NOMO-1 (cell line): ENCODE data around the gene TBC1D16.

ENCODE experiments used
- DNase-seq, 2 experiments: peaks; one replicate each; lab custom pipeline; 2025; ENCODE audit not compliant: unreplicated experiment in 2 of 2; lab: John Stamatoyannopoulos, UW

TBC1D16 gene, protein sequence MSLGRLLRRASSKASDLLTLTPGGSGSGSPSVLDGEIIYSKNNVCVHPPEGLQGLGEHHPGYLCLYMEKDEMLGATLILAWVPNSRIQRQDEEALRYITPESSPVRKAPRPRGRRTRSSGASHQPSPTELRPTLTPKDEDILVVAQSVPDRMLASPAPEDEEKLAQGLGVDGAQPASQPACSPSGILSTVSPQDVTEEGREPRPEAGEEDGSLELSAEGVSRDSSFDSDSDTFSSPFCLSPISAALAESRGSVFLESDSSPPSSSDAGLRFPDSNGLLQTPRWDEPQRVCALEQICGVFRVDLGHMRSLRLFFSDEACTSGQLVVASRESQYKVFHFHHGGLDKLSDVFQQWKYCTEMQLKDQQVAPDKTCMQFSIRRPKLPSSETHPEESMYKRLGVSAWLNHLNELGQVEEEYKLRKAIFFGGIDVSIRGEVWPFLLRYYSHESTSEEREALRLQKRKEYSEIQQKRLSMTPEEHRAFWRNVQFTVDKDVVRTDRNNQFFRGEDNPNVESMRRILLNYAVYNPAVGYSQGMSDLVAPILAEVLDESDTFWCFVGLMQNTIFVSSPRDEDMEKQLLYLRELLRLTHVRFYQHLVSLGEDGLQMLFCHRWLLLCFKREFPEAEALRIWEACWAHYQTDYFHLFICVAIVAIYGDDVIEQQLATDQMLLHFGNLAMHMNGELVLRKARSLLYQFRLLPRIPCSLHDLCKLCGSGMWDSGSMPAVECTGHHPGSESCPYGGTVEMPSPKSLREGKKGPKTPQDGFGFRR

DNA sequence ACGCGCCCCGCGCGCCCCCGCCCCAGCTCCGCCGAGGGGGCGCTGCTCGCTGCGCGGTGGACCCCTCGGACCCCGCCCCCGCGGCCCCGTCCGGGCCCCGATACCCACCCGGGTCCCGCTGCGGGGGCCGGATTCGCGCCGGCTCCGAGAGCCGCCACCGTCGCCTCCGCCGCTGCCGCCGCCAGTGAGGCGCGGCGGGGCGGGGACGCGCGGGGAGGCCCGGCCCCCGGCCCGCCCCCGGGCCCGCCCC lies at the start of gene TBC1D16:
Gene TBC1D16, minus strand, starts transcription at position 186 of the 250 bp plus-strand sequence. CDS start 22,325 bp downstream, outside the sequence.
- no peak for DNase-seq

DNA sequence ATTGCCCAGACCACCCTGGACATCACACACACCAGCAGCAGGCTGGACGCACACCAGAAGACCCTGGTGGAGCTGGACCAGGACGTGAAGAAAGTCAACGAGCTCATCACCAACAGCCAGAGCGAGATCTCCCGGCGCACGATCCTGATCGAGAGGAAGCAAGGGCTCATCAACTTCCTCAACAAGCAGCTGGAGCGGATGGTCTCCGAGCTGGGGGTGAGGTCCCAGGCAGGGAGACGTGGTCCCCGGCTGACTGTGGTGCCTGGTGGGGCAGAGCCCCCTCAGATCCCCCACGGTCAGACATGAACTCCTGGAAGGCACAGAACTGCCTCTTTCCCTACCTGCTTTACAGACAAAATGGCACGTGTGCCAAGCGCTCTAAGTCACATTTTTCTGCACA lies 49.1 kb upstream of the TBC1D16 start:
- DNase-seq, result no peak

DNA sequence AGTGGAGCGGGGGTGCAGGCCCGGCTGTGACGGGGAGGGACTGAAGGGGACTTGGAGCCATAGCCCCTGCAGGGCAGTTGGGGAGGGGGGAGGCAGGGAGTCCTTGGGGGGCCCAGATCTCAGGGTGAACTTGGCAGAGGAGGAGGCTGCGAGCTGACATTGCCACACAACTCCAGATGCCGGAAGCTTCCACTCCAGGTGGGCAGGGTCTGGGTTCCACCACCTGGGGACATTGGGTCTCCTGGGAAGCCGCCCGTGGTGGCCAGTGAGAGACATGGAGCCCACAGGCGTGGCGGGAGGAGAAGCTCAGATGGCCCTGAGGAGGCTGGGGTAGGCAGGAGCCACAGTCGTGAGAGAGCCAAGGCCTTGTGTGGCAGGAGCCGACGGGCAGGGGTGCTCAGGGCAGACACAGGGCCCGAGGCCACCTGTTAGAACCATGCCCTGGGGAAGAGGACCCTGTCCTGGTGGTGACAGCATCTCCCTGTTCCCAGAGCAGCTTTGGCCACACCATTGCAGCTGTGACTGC lies 47.5 kb upstream of the TBC1D16 start:
- DNase-seq, result no peak

DNA sequence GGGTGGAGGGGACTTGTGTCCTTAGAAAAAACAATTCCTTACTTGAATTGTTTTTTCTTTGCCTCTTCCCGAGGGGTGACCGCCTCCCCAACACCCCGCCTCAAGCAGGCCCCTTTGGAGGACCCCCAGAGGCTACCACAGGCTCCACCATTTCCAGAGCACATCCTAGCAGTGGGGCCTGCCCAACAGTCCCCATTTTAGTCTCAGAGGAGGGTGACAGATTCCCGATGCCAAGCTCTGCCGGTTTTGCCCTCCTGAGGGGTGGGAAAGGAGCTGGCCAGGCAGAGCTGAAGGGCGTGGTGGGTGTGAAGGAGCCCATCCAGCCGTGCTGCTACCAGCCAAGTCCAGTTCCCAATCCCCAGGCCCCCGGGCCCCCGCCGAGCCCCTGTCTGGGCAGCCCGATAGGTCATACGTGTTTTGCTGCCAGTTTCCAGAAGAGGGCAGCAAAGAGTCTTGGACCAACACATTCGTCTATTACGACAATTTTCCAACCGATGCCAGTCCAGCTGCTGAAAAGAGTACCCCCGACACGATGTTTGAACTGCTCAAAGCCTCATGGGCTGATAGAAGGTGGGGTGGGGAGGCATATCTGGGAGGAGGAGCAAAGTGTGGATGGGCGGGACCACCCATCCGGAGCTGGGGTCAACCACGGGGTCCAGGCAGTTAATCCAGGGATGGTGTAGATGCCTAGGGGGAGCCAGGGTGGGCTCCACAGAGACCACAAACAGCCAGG lies 46.9 kb upstream of the TBC1D16 start:
- peak; percentile 49 to 57 for DNase-seq

DNA sequence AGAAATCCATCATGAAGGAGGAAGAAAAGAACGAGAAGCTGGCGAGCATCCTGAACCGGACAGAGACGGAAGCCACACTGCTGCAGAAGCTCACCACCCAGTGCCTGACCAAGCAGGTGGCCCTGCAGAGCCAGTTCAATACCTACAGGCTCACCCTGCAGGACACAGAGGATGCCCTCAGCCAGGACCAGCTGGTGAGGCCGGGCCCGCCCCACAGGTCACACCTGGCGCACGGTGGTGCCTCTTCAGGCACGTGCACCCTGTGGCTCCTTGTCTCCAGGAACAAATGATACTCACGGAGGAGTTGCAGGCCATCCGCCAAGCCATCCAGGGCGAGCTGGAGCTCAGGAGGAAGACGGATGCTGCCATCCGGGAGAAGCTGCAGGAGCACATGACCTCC lies 45.9 kb upstream of the TBC1D16 start:
- no peak for DNase-seq

DNA sequence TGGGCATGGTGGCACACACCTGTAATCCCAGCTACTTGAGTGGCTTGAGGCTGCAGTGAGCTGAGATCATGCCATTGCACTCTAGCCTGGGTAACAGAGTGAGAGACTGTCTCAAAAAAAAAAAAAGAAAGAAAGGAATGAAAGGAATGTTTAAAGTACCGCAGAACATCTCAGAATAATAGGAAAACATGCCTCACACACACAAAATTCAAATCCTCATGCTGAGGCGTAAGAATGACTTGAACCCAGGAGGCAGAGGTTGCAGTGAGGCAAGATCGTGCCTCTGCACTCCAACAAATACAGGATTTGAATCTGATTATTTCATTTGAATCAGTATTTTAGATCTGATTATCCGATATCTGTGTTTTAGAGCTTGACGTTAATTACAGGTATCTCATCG lies 44.4 kb upstream of the TBC1D16 start:
- DNase-seq, result no peak

DNA sequence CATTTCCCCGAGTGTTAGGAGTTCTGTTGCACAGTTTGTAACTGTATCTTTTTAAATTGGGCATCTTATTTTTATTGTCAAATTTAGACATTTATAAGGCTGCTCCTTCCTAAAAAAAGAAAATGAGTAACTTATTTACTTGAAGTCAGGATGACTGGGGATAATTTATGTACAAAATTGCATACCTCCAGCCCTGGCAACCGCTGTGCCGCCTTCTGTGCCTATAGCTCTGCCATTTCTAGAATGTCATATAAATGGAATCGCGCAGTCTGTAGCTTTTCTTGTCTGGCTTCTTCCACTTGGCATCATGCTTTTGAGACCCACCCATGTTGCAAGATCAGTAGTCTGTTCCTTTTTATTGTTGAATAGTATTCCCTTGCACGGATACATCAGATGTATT lies 36.7 kb upstream of the TBC1D16 start:
- no peak for DNase-seq

DNA sequence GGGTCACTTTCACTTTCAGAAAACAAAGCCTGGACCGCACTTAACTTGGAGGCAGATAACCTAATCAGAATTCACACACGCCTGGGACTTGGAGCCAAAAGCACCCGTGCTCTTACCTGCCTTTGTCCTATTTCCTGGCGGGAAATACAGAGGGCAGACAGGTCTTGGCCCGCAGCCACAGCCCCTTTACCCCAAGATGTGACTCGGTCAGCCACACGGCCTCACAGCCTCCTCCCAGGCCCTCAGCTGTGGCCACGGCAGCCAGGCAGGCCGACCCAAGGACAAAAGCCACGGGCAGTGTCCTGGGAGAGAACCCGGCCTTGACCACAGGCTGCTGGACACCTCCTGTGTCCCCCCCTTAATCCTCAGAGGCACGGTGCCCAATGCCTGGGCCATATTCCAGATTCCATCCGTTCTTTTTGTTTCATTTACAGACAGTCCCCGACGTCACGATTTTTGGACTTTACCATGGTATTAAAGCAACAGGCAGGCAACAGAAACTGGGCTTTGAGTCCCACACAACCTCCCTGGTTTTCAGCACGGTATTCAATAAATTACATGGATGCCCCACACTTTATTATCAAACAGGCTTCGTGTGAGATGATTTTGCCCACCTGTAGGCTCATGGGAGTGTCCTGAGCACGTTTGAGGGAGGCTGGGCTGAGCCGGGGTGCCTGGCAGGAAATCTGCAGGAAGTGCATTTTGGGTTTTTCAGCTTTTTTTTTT lies 35.6 kb upstream of the TBC1D16 start:
- DNase-seq, result no peak

DNA sequence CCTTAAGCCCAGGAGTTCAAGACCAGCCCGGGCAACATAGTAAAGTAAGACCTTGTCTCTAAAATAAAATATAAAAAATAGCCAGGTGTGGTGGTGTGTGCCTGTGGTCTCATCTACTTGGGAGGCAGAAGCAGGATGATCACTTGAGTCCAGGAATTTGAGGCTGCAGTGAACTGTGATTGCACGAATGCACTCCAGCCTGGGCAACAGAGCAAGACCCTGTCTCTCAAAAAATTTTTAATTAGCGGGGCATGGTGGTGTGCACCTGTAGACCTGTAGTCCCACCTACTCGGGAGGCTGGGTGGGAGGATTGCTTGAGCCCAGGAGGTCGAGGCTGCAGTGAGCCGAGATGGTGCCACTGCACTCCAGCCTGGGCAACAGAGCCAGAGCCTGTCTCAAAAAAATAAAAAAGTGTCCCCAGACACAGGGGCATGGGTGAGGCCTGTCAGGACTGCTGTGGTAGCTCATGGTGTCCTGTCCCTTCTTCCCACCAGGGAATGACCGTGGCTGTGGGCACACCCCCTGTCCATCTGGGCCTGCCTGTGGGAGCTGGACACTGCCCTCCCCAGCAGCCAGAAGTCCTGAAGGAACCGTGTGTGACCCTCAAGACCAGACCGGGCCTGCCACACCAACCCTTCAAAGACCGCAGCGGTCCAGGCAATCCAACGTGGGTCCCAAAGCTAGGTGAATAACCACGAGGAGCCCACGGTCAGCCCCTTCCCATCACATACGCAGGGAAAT lies 34.9 kb upstream of the TBC1D16 start:
- no peak for DNase-seq

DNA sequence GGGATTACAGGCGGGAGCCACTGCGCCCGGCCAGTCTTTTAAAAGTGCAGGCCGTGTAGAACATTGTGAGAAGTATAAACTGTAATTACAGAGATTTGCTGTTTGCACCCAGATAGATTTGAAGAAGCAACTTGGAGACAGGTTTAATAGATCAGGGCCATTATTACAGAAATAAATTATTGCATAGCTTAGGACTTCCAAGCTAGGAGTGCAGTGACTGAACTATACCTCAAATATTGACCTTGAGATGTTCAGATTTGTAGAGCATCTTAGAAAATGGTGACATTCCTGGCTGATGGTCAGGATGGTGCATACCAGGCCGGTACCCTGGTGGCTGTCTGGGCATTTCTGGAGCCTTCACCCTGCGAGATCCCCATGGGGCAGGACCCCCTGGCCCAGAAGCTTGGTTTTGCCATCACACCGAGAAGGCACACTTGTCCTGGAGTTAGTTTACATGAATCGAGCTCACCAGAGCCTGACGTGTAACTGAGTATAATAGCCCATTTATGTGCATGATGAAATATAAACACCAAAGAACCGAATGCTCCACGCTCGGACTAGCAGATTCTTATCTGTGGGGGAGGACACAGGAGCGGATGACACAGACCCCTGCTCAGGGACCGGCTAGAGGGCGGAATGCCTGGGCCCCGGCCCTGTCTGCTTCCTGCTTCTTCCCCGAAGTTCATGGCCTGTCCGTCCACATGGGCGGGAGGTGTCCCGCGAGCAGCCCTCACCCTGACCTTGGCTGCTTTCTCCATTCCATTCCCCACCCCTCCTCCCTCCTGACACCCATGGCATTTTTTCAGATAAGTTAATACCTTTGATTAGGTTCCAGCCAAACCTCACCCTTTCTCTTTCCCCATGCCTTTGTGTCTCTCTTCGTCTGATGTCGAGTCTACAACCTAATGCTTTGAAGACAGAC lies 32.9 kb upstream of the TBC1D16 start:
- DNase-seq, result no peak

DNA sequence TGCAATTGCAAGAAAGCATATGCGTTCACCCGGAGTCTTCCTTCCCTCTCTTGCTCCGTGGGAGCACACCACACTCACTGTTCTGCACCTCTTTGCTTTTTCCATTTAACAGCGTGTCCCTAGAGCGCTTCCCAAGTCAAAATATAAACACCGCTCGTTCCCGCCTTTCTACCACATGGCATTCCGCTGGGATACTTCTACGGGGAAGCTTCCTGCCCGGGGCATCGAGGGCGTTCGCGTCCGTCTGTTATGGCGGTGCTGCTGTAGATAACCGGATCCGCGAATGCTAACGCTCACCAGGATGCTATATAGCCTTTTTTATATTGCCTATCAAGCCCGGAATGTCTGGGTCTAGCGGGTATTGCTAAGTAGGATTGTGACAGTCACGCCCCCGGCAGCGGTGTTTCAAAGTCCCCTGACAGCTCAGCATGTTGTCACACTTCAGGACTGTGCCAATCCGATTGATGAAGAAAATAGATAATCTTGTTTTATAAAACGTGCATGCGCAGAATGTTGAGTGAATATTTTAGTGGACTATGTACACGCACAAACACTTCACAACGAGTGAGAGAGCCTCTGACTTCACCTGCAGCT lies 31.8 kb upstream of the TBC1D16 start:
- DNase-seq, result no peak

DNA sequence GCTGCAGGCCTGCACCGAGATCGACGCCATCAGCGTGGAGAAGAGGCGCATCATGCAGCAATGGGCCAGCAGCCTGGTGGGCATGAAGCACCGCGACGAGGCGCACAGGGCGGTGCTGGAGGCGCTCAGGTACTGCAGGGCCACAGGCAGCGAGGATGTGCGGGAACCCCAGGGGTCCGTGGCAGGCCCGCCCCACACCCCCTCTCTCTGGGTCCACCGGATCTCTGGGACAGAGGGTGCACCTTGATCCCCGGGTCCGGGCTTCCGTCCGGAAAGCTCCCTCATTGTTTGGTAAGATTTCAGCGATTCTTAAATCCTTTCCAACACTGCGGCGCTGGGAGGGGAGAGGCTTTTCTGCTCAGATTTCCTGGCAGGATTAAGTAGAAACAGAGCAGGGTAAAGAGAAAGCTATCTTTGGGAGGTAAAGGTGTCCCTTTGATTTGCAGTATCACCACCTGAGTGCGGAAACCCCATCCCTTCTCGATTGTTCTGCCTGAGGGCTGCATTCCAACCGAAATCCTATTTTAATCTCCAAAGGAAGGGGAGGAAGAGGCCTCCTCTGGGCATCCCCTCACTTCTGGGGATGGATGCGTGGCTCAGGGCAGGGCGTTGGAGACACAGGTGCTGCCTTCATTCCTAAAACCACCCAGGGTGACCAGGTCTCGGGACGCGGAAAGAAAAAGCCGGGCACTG lies 30.0 kb upstream of the TBC1D16 start:
- no peak for DNase-seq

DNA sequence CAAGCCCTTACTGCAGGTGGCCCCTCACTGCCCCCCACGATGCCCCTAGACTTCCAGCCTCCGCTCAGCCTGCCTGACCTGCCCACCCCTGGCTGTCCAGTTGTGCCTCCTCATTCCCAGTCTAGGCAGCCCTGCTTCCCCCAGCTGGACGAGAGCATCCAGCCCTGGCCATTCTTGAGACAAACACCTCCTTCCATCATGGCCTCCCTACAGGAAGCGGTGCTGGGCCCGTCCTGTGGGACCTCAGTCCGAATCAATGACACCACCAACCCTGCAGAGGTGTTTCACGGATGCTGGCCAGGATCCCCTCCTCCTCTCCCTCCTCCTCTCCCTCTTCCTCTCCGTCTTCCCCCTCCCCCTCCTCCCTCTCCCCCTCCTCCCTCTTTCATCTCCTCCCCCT lies 29.0 kb upstream of the TBC1D16 start:
- no peak for DNase-seq

DNA sequence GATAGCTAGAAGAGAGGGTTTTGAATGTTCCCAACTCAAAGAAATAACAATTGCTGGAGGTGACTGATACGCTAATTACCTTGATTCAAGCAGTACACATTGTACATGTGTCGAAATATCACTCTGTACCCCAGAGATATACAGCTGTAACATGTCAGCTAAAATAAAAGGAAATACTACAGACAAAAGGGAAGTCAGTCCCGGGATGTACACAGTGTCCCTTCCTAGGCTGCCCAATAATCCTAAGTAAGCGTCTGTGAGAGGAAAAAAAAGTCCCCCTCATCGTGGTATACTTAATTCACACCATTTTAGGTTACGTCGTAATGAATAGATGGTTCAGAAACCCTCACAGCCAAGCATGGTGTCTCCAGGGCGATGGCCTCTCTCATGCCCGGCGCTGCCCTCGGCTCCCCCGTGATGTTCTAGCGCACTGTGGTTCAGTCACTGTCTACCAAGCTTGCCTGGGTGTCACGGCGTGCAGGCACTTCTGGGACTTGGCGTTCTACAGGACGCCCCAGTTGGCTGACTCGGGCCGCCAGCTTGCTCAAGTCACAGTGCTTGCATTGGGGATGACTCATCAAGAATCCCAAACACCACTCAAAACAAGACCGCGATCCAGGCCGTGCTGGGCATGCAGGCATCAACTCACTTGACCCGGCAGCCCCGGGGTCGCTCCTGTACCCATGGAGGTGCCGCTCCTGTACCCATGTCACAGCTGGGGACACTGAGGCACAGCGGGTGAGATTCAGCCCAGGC lies 28.3 kb upstream of the TBC1D16 start:
- DNase-seq, result peak; percentile 29 to 47

DNA sequence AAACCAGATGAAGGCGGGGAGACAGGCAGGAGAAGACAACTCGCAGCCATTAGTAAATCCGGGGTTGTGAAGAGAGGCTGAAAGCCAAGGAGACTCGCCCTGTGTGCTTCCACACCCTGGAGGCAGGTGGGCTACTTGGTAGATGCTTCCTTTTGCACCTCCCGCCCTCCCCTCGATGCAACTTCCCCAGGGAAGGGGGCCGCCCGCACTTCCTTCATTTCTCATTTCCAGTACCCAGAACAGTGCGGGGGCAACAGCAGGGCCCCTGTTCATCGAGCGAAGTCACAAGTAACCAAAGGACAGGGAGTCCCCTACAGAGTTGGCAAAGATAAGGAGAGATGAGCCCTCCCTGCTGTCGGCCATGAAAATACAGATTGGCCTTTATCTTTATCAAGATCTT lies 25.7 kb upstream of the TBC1D16 start:
- DNase-seq, result no peak

DNA sequence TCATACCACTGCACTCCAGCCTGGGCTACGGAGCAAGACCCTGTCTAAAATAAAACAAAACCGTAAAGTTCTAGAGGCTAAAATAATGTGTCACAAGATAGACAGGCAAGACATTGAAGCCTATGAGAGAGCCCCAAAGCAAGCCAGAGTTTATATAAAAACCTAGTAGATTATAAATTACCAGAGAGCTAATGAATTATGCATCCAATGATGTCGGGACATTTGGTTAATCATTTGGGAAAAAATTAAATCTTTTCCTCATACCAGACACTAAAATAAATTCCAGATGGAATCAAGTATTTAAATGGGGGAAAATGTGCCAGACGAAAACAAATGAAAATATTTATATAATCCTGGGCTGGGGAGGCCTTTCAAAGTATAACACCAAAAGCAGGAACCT lies 25.0 kb upstream of the TBC1D16 start:
- DNase-seq, result no peak

DNA sequence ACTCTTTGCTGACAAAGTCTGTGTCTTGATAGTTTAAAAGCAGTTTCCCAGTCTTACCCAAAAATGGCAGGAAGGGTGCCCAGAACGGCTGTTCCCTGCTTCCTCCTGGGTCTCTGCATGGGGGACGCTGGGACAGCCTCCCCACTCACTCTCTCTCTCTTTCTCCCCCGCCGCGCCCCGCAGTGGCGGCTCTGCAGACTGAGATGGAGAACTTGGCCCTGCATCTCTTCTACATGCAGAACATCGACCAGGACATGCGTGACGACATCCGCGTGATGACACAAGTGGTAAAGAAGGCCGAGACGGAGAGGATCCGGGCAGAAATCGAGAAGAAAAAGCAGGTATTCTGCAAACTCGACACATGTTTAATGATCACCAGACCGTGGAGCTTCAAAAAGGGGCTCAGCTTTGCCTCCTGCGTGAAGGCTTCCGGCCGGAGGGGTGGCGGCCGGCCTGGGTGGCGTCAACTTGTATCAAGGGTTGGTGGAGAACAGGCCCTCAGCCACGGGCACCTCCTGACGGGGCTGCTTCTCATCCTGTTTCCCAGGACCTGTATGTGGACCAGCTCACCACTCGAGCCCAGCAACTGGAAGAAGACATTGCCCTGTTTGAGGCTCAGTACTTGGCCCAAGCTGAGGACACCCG lies 22.8 kb upstream of the TBC1D16 start:
- DNase-seq, result no peak
